ENCODE data around the gene SORCS2. TPM values are rescaled to one million over a fixed set of nuclear protein-coding genes. Genes with fewer than 3 reads are reported as not detected.

Gene SORCS2
- total and polyA plus RNA-seq, 2 of the 13 experiments (the other 11 are each of a cell fraction or from before 2014, with no cell fraction given), result 0.82 to 1.0 TPM

DNA sequence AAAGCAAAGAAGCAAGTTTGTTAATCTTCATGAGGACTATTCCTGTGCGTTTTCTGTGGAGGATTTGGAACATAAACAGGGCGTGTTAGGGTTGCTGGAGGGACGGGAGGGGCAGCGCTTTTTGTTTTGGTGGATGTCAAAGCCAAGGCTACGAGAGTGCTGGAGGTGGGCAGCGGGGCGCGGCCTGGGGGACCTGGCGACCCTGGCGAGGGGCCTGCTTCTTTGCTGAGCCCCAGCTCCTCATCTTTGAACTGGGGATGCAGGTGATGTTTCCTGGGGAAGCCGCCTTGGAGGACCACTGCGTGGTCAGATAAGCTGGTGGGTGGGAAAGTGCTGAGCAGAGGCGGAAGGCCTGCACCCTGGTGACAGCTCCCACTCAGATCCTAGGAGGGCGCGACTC is 55.2 kb downstream of the SORCS2 start (continued):
- no peak for TF ChIP-seq ZNF142 (CRISPR knock-in tag; IDR thresholded peaks at IDR 0.05)
- TF ChIP-seq ZFP82 (CRISPR knock-in tag; IDR thresholded peaks at IDR 0.05; ENCODE audit: borderline replicate concordance), result no peak
- TF ChIP-seq KMT2A (CRISPR knock-in tag; IDR thresholded peaks at IDR 0.05), result no peak
- TF ChIP-seq NAIF1 (CRISPR knock-in tag; IDR thresholded peaks at IDR 0.05; ENCODE audit: borderline replicate concordance), result no peak

- in situ Hi-C loops (cut with HindIII; ENCODE audit: extremely low pct_ligation_motif_present, low pct_unique_long_range_greater_than_20kb), result no loop called here
- intact Hi-C loops (cut with micrococcal nuclease; ENCODE audit: unreplicated experiment), result no loop called here
- 13% methylated on average over 4 of the region's 12 CpGs for WGBS (ENCODE audit: low lambda C conversion rate)
- Histone ChIP-seq H3K36me3 (replicated peaks in 1 of 2; ENCODE audit: control insufficient read depth in 1 of 2, insufficient read depth in 2 of 2, low read length in 2 of 2) (no peaks in the 10 kb centered on the region), H2AFZ (ENCODE audit: low read length) (no peak overlapping the region), H3K9me3 (ENCODE audit: low read length) (no peaks in the 10 kb centered on the region), H3K4me1 (ENCODE audit: insufficient read depth, low read length) (no peaks in the 10 kb centered on the region), H4K20me1 (ENCODE audit: insufficient read depth, low read length) (no peaks in the 10 kb centered on the region; the same call in 1 of the 2 replicates), H3K4me3 (replicated peaks in 1 of 3; ENCODE audit: insufficient read depth in 1 of 3, low read depth in 2 of 3, low read length in 3 of 3) (no peak overlapping the region), H3K9ac (ENCODE audit: insufficient read depth, low read depth, low read length) (no peak overlapping the region), H3K27ac (ENCODE audit: extremely low read length, insufficient read depth, low read length) (no peak overlapping the region), H3K27me3 (ENCODE audit: control insufficient read depth in 1 of 2, insufficient read depth in 2 of 2, low read length in 2 of 2) (peaks cover 6 to 31% of the 10 kb centered on the region in 2 experiments; a peak in 3 of 5 replicates), H3K79me2 (ENCODE audit: insufficient read depth, low read length) (no peaks in the 10 kb centered on the region), H3K4me2 (ENCODE audit: low read depth, low read length) (no peak overlapping the region)
- DNase-seq (ENCODE audit: low spot score), result no peak
- POLR2A ChIA-PET, result no interaction called here
- no peak for FAIRE-seq
- no TSS peak for BruUV-seq (replicated peaks)
- ATAC-seq, result no peak
- CTCF ChIA-PET (ENCODE audit: low intra/inter-chr PET ratio, low total read pairs), result no interaction called here
- no peak for TF ChIP-seq TFDP2 (CRISPR knock-in tag; IDR thresholded peaks at IDR 0.05)
- TF ChIP-seq TBL1XR1 (IDR thresholded peaks at IDR 0.05; ENCODE audit: borderline replicate concordance, low read length, partially characterized antibody), result no peak
- TF ChIP-seq, protein P1, sequence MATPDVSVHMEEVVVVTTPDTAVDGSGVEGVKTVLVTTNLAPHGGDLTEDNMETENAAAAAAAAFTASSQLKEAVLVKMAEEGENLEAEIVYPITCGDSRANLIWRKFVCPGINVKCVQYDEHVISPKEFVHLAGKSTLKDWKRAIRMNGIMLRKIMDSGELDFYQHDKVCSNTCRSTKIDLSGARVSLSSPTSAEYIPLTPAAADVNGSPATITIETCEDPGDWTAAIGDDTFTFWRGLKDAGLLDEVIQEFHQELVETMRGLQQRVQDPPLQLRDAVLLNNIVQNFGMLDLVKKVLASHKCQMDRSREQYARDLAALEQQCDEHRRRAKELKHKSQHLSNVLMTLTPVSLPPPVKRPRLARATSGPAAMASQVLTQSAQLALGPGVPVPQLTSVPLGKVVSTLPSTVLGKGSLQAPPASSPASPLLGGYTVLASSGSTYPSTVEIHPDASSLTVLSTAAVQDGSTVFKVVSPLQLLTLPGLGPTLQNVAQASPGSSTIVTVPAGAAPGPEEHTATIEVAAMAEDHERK (CRISPR knock-in tag; IDR thresholded peaks at IDR 0.05; ENCODE audit: low read depth), result no peak
- no peak for TF ChIP-seq ARNTL (CRISPR knock-in tag; IDR thresholded peaks at IDR 0.05)
- TF ChIP-seq AGO2 (optimal IDR thresholded peaks at IDR 0.05; ENCODE audit: low read depth, low read length), result no peak
- TF ChIP-seq, protein P2, sequence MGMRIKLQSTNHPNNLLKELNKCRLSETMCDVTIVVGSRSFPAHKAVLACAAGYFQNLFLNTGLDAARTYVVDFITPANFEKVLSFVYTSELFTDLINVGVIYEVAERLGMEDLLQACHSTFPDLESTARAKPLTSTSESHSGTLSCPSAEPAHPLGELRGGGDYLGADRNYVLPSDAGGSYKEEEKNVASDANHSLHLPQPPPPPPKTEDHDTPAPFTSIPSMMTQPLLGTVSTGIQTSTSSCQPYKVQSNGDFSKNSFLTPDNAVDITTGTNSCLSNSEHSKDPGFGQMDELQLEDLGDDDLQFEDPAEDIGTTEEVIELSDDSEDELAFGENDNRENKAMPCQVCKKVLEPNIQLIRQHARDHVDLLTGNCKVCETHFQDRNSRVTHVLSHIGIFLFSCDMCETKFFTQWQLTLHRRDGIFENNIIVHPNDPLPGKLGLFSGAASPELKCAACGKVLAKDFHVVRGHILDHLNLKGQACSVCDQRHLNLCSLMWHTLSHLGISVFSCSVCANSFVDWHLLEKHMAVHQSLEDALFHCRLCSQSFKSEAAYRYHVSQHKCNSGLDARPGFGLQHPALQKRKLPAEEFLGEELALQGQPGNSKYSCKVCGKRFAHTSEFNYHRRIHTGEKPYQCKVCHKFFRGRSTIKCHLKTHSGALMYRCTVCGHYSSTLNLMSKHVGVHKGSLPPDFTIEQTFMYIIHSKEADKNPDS (CRISPR knock-in tag; IDR thresholded peaks at IDR 0.05), result no peak
- no peak for TF ChIP-seq DNMT3B (CRISPR knock-in tag; conservative IDR thresholded peaks at IDR 0.05)
- TF ChIP-seq ZNF772 (CRISPR knock-in tag; IDR thresholded peaks at IDR 0.05), result no peak
- no peak for TF ChIP-seq ZNF263 (CRISPR knock-in tag; IDR thresholded peaks at IDR 0.05)
- TF ChIP-seq KLF13 (CRISPR knock-in tag; IDR thresholded peaks at IDR 0.05), result no peak
Observed at GRCh38 chr4:7247946-7248345, 55.6 kb downstream of the SORCS2 start.
